GM21515 (cell line): ENCODE data around the gene RHBDL3.
"Not testable (repeated sequence)": the region's sequence is repeated elsewhere in the genome, so short reads cannot be mapped to it uniquely, and the experiment has no call there.

ENCODE experiments used
- ATAC-seq: cut with Tn5 transposase; IDR thresholded peaks from one replicate; pipeline ENCODE4 v1.9.1; 2021; ENCODE audit not compliant: unreplicated experiment

Gene RHBDL3

DNA sequence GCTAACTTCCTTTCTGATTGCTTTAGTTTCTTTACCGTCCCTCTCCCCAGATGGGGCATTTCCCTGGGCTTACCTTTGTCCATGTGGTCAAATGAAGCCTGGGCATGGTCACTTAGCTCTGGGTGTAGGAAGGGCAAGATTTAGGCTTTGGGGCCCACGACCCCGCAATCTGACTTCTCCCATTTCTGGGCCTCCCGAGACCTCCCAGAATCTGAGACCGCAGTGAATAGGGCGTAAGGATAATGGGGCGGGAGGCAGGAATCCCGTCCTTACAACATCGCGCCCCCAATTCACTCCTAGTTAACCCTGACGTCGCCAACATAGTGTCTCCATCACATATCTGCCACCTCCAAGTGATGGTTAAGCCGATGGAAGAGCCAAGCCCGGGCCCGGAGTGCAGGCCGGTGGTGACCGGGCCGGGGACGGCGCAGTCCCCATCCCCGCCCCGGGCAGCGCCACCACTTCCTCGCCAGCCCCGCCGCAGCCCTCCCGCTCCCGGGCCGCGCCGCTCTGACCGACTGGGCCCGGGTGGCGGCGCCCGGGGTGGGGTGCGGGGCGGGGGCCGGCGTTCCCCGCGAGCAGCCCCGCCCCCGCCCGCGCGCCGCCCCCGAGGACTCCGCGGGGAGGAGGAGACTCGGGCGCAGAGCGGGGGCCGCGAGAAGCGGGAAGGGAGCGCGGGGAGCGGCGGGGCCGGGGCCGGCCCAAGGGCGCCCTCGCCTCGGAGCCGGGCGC lies at the start of gene RHBDL3:
Gene RHBDL3 (plus strand): TSS at position 641 of the 732 bp plus-strand sequence. CDS start 358 bp downstream, outside the sequence.
- no peak for ATAC-seq

DNA sequence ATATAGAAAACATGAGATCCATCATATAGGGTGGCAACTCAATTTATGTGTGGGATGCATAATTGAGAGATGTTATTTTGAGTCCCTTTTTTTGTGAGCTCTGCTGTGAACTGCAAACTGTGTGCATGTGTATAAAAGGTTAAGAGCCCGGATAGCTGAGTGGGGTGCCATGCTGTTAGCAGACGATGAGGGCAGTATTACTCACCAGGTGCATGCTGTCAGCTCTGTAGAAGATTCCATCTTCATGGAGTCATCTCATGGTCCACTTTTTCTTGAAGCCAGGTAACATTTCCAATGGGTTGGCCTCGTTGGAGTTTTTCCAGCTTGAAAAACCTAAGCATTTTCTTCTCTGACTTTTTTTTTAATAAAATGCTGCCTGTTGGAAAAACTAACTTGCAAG lies 43.0 kb upstream of the RHBDL3 start:
- ATAC-seq, result no peak

DNA sequence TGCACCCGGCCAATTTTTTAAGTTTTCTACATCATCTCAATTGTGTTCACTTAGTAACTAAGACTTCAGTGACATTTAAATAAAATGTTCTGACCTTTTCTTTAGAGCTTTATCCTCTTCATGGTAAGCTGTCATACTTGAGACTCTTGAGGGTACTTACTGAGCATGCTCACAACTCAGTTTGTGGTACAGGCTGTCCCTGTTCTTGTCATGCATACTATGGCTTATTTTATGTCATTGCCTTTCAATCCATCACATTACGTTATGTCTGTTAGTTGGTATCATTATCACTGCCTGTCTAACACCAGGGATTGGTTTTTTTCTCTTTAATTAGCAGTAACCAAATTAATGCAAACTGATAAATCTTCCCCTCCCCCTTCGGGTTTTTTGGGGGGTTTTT lies 41.9 kb upstream of the RHBDL3 start:
- no peak for ATAC-seq

GRCh38 chr17:32226886-32227285 lies 38.7 kb upstream of the RHBDL3 start:
- no peak for ATAC-seq

- ATAC-seq, result no peak
Measured at GRCh38 chr17:32227910-32228309, 37.7 kb upstream of the RHBDL3 start.

DNA sequence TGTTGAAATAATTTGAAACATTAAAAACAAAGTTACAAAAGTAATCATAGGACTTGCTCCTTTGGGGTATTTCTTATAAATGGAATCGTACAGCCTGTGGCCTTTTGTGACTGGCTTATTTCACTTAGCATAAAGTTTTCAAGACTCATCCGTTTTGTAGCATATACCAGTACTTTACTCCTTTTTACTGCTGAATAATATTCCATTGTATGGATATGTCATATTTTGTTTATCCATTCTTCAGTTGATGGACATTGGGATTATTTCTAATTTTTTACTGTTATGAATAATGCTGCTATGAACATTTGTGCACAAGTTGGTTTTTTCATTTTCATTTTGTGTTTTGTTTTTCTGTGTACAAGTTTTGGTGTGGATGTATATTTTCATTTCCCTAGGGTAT lies 30.0 kb upstream of the RHBDL3 start:
- ATAC-seq, result no peak

GRCh38 chr17:32239456-32239855 lies 26.2 kb upstream of the RHBDL3 start:
- ATAC-seq, result no peak

GRCh38 chr17:32240750-32241149 lies 24.9 kb upstream of the RHBDL3 start:
- ATAC-seq, result no peak

DNA sequence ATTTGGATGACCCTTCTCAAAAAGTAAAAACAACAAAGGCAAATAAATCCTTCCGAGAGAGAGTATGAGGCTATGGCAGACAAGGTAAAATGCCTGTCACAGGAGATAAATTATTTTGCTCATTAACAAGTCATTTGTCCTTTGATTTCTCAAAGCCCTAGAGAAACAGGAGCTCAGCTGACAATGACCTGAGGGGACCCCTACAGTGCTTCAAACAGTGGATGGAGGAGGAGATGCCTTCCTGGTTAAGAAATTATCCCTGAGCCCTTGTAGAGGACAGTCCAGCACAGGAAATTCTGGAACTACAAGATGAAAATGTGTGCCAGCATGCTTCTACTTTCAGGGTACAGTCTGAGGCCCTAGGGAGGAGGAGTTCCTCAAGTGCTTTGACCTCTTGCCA lies 24.0 kb upstream of the RHBDL3 start:
- no peak for ATAC-seq

GRCh38 chr17:32249475-32249874 lies 16.2 kb upstream of the RHBDL3 start:
- no peak for ATAC-seq

GRCh38 chr17:32253117-32253611 lies 12.5 kb upstream of the RHBDL3 start:
- no peak for ATAC-seq

- ATAC-seq, result no peak
Measured at GRCh38 chr17:32256012-32256700, 9.5 kb upstream of the RHBDL3 start.

- no peak for ATAC-seq
Measured at GRCh38 chr17:32256701-32257019, 9.0 kb upstream of the RHBDL3 start.

- no peak for ATAC-seq
Measured at GRCh38 chr17:32258383-32259140, 7.1 kb upstream of the RHBDL3 start.

- ATAC-seq, result no peak
Measured at GRCh38 chr17:32259586-32259985, 6.0 kb upstream of the RHBDL3 start.

DNA sequence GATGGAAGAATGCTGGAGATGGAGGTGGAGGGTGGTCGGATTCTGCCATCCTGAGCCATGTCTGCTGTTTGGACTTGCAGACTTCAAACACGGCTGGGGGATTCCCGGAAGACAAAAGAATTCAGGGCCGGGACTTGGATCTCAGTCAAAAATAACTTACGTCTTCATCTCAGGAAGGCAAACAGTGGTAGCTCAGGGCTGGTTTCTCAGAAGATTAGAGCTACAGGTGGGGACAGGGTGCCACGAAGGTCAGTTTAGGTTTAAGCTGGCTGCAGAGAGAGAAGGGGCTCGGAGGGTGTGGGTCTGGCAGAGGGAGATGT lies 4.3 kb upstream of the RHBDL3 start:
- no peak for ATAC-seq

- no peak for ATAC-seq
Measured at GRCh38 chr17:32261936-32262510, 3.6 kb upstream of the RHBDL3 start.

DNA sequence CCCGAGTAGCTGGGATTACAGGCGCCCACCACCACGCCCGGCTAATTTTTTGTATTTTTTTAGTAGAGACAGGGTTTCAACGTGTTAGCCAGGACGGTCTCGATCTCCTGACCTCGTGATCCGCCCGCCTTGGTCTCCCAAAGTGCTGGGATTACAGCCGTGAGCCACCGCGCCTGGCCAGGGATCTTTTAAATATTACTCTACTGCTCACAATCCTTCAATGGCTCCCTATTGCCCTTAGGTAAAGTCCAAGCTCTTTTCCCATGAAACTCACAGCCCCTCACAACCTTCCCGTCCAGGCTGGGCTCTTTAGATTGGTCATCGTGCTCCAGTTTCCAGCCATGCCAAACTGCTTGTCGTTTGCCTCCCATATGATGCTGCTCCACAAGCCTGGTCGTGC lies 2.1 kb upstream of the RHBDL3 start:
- ATAC-seq, result not testable (repeated sequence)

GRCh38 chr17:32264140-32264799 lies 1.4 kb upstream of the RHBDL3 start:
- no peak for ATAC-seq

DNA sequence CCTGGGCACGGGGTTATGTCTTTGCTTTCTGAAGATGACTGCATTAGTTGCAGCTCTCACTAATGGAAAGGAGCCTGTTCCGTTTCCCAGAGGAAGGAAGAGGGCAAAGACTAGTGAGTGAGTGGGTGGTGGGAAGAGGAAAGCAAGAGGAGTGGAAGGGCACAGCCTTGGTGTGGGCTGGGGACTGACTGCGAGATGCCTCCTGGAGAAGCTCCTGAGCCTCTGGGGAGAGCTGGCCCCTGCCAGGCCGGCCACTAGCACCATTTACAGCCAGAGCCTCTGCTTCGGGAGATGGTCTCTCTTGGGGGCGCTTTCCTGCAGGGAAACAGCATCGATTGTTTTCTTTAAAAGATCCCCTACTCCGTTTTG lies 825 bp upstream of the RHBDL3 start:
- ATAC-seq, result no peak

DNA sequence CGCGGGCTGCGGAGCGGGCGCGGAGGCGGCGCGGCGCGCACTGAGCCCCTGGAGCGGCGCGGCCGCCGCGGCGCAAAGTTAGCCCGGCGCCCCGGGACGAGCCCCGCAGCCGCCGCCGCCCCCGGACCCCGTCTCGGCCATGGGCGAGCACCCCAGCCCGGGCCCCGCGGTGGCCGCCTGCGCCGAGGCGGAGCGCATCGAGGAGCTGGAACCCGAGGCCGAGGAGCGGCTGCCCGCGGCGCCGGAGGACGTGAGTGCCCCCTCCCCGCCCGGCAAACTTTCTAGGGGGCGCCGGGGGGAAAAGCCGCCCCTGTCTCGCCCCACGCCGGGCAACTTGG lies 388 bp downstream of the RHBDL3 start:
- ATAC-seq, result no peak
